NCI-H774 (cell line): ENCODE results near the gene RNPS1.
"Not testable (repeated sequence)": the region's sequence is repeated elsewhere in the genome, so short reads cannot be mapped to it uniquely, and the experiment has no call there.

Experiments
- DNase-seq: peaks from one replicate; lab custom pipeline; 2025; lab: John Stamatoyannopoulos, UW

Gene RNPS1

GRCh38 chr16:2282866-2283555, 15.1 kb upstream of the RNPS1 start:
- DNase-seq, result no peak

GRCh38 chr16:2282262-2282661, 14.3 kb upstream of the RNPS1 start:
- DNase-seq, result no peak

- no peak for DNase-seq
Observed at GRCh38 chr16:2280981-2281542, 13.1 kb upstream of the RNPS1 start.

GRCh38 chr16:2280461-2280860, 12.5 kb upstream of the RNPS1 start:
- DNase-seq, result no peak

- DNase-seq, result no peak
Observed at GRCh38 chr16:2278956-2279800, 11.3 kb upstream of the RNPS1 start.

- DNase-seq, result no peak
Observed at GRCh38 chr16:2278272-2278608, 10.3 kb upstream of the RNPS1 start.

- no peak for DNase-seq
Observed at GRCh38 chr16:2277466-2278271, 9.7 kb upstream of the RNPS1 start.

- DNase-seq, result no peak
Observed at GRCh38 chr16:2276368-2277195, 8.7 kb upstream of the RNPS1 start.

DNA sequence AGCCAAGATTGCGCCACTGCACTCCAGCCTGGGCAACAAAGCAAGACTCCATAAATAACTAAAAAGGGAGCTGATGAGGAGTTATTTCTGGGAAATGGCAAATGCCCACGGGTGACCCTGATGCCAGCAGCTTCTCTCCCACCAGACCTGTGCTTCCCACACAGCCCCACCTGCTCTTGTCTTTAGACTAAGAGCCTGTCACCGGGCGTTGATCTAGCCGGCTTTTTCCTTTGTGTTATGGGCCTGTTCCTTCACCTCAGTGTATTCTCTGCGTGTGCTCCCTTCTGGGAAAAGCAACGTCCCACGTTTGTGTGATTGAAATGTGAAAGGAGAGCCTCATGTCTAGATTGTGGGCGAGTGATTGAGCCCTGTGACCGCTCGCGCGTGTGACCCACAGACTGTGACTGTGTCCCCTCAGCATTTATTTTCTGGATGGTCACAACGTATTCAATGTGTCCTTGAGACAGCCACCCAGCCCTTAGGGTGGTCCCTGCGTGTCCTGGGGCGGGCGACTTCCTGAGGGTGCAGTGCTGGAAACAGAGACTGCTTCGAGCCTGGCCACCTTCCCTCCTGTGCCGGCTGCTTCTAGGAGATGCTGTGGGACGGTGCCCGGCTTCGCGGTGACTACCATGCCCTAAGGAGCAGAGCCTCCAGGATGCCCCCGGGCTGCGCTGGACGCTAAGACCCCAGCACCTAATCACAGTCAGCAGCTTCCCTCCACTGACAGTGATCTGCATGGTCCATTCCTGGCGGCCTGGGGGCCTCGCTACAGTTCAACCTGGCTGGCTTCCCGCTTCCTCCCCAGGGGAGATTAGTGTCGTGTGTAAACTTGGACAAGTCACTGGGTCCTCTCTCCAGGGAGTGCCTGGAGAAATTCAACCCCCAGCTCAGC, 7.8 kb upstream of the RNPS1 start:
- no peak for DNase-seq

- no peak for DNase-seq
Observed at GRCh38 chr16:2273931-2274330, 6.0 kb upstream of the RNPS1 start.

DNA sequence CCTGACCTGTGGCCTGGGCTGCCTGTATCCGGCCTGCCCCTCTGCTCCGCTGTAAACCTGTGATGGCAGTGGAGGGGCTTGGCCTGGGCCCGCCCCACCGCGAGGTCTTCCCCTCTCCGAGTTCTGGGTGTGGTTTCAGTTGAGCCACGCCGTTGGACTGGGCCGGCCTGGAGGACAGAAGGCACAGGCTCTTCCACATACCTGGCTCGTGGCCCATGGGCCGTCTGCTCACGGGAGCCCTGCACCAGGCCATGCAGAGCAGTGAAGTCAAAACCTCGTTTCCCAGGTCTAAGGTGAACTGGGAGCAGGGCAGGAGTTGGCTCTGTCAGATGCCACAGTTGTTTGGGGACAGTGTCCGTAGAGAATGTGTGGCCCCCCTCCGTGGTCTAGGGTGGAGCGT, 5.6 kb upstream of the RNPS1 start:
- DNase-seq, result no peak

DNA sequence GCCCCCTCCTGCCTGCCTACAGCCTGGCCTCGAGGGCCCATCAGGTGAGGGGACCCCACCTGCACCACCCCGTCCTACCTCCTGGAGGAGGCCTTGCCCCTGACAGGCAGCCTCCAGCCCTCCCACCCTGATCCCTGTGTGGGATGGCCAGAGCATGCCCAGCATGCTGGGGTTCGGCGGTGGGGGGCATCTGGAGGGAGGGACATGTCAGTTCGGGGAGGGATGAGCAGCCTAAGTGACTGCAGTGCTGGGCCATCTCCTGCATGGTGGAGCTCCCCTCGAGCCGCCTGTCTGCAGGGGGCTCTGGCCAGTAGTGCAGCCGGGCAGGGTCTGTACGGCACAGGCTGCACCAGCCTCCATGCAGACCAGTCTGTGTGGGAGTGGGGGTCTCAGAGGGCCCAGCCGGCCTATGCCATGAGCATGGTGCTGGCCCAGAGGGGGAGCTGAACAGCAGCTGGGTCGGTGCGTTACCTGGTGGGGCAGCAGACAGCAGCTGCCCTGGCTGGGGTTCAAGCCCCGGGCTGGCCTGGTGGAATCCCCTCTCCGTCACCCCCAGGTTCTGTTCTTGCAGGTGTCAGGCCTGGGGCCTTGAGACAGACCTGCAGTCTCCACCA, 4.0 kb upstream of the RNPS1 start:
- no peak for DNase-seq

DNA sequence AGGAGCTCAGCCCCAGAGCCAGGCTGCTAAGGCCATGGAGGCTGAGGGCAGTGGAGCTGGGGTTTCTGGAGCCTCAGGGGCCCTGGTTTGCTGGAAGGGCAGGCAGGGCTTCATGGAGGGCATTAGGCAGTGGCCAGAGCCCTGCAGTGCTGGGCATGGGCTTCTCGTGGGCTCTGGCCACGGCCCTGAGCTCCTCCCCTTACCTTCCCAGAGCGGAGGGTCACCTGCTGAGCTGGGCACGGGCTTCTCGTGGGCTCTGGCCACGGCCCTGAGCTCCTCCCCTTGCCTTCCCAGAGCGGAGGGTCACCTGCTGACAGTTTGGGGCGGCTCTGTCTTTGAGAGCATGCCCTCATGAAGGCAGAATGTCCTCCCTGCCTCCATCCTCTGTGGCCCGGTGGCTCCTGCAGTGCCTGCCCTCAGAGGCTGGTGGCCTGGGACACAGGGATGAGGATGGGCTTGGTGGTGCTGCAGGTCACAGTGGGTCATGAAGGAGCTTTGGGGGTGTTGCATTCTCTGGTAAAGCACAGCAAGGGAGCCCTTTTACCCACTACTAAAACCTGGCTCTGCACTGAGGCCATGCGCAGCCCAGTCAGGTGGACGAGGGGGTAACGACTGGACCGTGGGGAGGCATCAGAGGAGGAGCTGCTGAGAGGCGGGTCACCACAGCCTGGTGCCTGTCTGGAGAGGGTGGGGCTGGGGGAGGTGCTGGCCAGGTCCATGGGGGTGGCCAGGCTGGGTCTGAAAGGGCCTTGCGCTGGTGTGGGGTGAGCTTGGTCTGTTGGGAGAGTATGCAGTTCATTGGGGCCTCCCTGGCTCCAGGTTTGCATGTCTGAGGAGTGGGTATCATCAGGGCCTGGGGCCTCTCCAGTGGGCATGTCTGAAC, 2.9 kb upstream of the RNPS1 start:
- DNase-seq, result no peak

GRCh38 chr16:2270070-2270462, 2.1 kb upstream of the RNPS1 start:
- DNase-seq, result no peak

- peak; percentile 58 for DNase-seq
Observed at GRCh38 chr16:2267505-2267912, 417 bp downstream of the RNPS1 start.

DNA sequence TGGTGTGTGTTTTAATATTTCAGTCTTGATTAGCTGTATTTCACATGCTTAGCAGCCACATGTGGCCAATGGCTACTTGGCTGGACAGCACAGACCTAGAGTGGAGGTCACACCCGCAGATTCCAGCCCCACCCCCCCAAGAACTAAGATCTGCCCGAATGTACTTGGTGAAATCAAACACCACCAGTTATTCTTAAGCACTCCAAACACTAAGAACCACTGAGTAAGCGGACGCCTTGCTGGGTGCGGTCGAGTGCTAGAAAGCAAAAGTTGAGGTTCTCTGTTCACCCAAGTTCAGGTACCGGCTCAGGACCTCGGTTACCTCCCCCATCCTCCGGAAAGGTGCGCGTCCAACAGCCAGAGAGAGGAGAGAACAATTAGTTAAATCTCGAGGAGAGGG, 1.0 kb downstream of the RNPS1 start:
- not testable (repeated sequence) for DNase-seq

DNA sequence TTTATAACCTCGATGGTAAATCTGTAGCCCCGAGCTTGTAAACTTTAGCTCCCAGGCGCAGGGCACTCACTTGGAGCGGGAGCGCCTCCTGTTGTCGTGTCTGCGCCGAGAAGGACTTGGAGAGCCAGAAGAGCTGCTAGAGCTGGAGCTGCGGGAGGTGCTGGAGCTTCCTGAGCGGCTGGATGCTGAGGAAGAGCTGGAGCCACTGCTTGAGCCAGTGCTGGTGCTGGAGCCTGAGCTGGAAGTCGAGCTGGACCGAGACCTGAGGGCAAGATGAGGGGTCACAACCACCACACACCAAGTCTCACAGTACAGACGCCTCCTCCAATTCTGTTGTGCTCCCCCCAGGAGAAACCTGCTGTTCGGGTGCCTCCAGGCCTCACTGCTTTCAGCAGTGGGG, 4.9 kb downstream of the RNPS1 start:
- not testable (repeated sequence) for DNase-seq

DNA sequence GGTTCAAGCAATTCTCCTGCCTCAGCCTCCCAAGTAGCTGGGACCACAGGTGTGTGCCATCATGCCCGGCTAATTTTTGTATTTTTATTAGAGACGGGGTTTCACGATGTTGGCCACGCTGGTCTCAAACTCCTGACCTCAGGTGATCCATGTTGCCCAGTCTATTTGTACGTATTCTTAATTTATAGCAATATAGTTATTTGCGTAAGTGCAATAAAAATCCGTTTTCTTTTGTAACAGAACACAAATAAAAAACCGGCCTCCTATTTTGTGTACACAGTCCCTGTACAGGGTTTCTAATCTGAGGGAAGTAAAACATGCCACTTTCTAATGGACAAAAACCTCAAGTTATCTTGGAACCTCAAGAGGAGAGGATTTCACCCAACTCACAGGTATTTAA, 7.7 kb downstream of the RNPS1 start:
- DNase-seq, result no peak

GRCh38 chr16:2258530-2258929, 9.4 kb downstream of the RNPS1 start:
- DNase-seq, result not testable (repeated sequence)
